ENCODE data around the gene CALM3. TPM values are rescaled to one million over a fixed set of nuclear protein-coding genes. Genes with fewer than 3 reads are reported as not detected.

CALM3 gene
- total RNA-seq, 6 experiments from 2014 or later: 83.8 to 119 (median 92.2) TPM

DNA sequence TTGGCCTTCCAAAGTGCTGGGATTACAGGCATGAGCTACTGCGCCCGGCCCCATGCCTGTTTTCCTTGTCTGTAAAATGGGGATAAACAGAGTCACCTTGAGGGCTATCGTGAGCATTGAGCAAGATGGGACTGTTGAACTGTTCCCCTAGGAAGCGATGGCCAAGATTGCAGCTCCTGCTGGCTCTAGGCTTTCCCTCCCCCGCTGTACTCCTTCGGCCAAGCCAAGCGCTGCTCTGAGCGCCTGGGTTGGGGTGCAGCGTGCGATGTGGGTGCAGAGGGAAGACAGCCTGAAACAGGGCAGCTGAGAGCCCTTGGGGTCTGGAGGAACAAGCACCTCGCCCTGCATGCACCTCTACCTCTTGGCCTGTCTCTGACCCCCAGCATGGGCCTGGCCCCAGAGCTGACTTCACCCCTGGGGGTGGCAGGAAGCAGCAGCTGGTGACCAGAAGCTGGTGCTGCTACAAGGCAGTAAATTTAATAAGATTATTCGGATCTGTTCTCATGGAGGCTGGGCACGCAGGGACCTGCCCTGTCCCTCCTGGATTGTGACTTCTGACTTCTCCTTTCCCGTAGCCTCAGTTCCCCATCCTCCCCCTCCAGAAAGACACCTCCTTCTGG lies 29.6 kb downstream of the CALM3 start:
- Histone ChIP-seq H3K27ac (no peak overlapping the region), H3K4me3 (no peak overlapping the region), H3K4me1 (no peaks in the 10 kb centered on the region), H3K9me3 (no peaks in the 10 kb centered on the region), H3K27me3 (no peaks in the 10 kb centered on the region), H3K36me3 (no peaks in the 10 kb centered on the region)
- intact Hi-C loops (cut with DNase I): no loop called here
- DNase-seq: no peak
- TF ChIP-seq POLR2A (IDR thresholded peaks at IDR 0.05): no peak
- TF ChIP-seq, protein P1, sequence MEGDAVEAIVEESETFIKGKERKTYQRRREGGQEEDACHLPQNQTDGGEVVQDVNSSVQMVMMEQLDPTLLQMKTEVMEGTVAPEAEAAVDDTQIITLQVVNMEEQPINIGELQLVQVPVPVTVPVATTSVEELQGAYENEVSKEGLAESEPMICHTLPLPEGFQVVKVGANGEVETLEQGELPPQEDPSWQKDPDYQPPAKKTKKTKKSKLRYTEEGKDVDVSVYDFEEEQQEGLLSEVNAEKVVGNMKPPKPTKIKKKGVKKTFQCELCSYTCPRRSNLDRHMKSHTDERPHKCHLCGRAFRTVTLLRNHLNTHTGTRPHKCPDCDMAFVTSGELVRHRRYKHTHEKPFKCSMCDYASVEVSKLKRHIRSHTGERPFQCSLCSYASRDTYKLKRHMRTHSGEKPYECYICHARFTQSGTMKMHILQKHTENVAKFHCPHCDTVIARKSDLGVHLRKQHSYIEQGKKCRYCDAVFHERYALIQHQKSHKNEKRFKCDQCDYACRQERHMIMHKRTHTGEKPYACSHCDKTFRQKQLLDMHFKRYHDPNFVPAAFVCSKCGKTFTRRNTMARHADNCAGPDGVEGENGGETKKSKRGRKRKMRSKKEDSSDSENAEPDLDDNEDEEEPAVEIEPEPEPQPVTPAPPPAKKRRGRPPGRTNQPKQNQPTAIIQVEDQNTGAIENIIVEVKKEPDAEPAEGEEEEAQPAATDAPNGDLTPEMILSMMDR (IDR thresholded peaks at IDR 0.05): no peak
- 77% methylated on average over 7 of the region's 14 CpGs for WGBS (ENCODE audit: insufficient coverage, low coverage, low lambda C conversion rate, missing lambda C conversion rate)
- no peak for ATAC-seq

DNA sequence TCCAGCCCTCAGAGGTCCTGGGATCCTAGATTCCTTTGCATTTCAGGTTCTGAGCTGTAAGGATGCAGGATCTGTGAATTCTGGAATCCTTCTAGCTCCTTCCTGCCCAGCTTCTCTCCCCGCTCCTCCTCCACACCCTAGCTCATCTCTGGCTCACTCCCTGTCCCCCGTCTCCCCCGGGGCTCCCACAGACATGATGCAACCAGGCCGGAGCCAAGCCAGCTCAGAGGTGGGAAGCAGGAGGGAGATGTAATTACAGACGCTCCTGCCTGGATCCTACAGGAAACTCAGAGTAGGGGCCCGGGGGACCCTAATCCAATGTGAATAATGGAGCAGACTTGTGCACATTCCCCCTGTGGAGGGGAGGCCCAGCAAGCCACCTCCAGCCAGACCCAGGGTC lies 30.4 kb downstream of the CALM3 start:
- 68% methylated on average over 6 of the region's 6 CpGs for WGBS (ENCODE audit: insufficient coverage, low coverage, low lambda C conversion rate, missing lambda C conversion rate)
- H3K27me3 ChIP-seq: no peaks in the 10 kb centered on the region
- H3K4me1 ChIP-seq: no peaks in the 10 kb centered on the region
- H3K9me3 ChIP-seq: no peaks in the 10 kb centered on the region
- DNase-seq (no peak), ATAC-seq (no peak)
- intact Hi-C loops (cut with DNase I): no loop called here
- no peaks in the 10 kb centered on the region for H3K36me3 ChIP-seq
- no peak overlapping the region for H3K27ac ChIP-seq
- TF ChIP-seq, protein P1 (IDR thresholded peaks at IDR 0.05): no peak
- no peak for TF ChIP-seq POLR2A (IDR thresholded peaks at IDR 0.05)
- no peak overlapping the region for H3K4me3 ChIP-seq

DNA sequence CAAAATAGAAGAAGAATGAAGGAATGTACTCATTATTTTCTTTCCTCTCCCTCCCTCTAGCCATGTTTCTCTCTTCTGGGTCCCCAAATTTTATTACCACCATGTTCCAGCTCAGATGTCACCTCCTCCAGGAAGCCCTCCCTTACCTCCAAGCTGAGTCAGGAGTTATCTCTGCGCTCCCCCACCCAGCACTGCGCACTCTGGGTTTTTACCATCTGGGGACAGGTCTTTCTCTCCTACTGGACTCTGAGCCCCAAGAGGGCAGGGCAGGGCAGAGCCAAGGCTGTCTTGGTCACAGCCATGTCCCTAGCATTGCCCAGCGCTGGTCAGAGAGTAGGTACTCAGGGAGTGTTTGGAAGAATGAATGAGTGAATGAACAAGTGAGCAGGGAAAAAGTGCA lies 32.0 kb downstream of the CALM3 start:
- Histone ChIP-seq H3K27me3 (no peaks in the 10 kb centered on the region), H3K27ac (no peak overlapping the region), H3K4me3 (no peak overlapping the region), H3K4me1 (no peaks in the 10 kb centered on the region), H3K9me3 (no peaks in the 10 kb centered on the region), H3K36me3 (no peaks in the 10 kb centered on the region)
- ATAC-seq (no peak), DNase-seq (no peak)
- intact Hi-C loops (cut with DNase I): no loop called here
- WGBS (ENCODE audit: insufficient coverage, low coverage, low lambda C conversion rate, missing lambda C conversion rate): 93% methylated on average over 2 of the region's 3 CpGs
- TF ChIP-seq, protein P1 (IDR thresholded peaks at IDR 0.05): no peak
- TF ChIP-seq POLR2A (IDR thresholded peaks at IDR 0.05): no peak

DNA sequence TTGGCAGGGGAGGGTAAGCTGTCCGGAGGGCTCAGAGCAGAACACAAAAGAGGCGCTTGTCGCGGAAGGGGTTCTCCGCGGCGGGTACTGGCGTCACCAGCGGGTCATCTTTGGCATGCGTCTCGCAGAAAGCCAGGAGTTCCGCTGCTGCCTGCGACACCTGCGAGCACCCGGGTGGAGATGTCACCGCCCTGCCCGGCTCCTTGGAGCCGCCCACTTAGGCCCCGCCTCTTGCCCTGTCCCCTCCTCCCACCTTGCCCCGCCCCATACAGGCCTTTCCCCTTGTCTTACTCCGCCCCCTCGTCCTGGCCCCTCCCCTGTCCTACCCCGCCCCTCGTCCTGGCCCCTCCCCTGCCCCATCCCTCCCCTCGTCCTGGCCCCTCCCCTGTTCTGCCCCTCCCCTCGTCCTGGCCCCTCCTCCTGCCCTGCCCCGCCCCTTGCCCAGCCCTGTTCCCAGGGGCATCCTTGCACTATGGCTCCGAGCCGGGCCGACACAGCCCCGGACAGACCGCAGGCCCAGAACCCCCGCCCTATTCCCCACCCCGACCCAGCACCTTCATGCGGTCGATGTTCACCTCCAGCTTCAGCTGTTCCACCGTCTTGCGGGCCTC lies 33.0 kb downstream of the CALM3 start:
- peak; percentile 54 to 68 (median 64) for ATAC-seq
- Histone ChIP-seq H3K27me3 (peaks cover 0 to 2% of the 10 kb centered on the region in 2 donors), H3K36me3 (no peaks in the 10 kb centered on the region), H3K9me3 (no peaks in the 10 kb centered on the region), H3K4me3 (no peak overlapping the region), H3K4me1 (peaks cover 0 to 5% (median 0%) of the 10 kb centered on the region in 4 donors), H3K27ac (no peak overlapping the region)
- intact Hi-C loops (cut with DNase I): no loop called here
- DNase-seq: peak in 2 of 3 donors; percentile 72 to 82
- TF ChIP-seq, protein P1 (IDR thresholded peaks at IDR 0.05): no peak
- no peak for TF ChIP-seq POLR2A (IDR thresholded peaks at IDR 0.05)
- 3% methylated on average over 20 of the region's 38 CpGs for WGBS (ENCODE audit: insufficient coverage, low coverage, low lambda C conversion rate, missing lambda C conversion rate)
